ENCODE measurements around the gene BEX1.

DNA sequence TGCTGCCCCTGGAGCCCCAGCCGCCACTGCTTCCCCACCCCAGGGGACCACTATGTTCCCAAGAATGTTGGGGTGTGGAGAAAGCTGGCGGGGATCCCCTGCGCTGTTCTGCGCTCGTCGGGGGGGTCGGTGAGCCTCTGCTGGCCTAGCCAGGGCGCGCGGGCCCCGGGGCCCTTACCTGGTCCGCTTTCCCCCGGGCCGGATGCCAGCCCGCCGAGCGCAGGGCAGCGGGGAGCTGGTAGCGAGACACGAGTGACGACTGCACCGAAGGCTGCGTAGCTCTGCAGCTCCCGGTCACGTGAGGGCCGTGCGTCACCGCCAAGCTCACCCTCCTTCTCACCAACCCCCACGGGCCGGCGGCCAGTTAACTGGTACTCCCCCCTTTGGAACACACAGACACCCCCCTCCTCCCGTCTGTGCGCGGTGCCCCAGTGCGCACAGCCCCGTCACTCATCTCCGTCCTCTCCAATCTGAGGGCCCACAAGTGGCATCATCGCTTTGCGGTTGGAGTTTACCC lies at the start of gene BEX1:
- TF ChIP-seq POLR2AphosphoS5 (IDR thresholded peaks at IDR 0.05; ENCODE audit: low read depth, low read length) (no peak), POLR2A (IDR thresholded peaks at IDR 0.05; ENCODE audit: low read depth, low read length) (no peak)

Data from GM12892 (cell line).